ENCODE measurements around the gene PEF1. TPM values are rescaled to one million over a fixed set of nuclear protein-coding genes. Genes with fewer than 3 reads are reported as not detected.
A peak's percentile ranks its signal among the peaks of the same experiment; 100 is the strongest.

The PEF1 gene
- total RNA-seq, 3 donors from 2014 or later (not counting 1 experiment from before 2014, with no cell fraction given), result 48.9 to 62.8 (median 49.9) TPM

DNA sequence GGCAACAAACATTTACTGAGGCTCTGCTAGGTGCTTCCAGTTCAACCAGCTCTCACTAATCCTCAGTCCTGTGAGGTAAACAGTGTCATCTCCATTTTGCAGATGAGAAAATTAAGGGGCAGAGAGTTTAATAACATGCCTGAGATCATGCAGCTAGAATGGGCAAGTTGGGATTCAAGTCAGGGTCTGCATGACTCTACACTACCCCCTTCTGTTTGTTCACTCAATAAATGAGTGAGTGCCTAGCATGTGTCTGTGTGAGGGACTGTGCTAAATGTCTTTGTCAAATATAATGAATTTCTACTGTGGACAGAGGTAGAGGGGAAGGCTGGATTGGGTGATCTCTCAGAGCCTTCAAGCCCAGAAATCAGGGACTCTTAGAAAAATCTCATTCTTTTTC, 4.5 kb downstream of the PEF1 start:
- Mint-ChIP-seq H3K27me3 (ENCODE audit: low read depth in 2 of 2) (no peaks in the 10 kb centered on the region), H3K4me1 (peaks cover 46 to 53% of the 10 kb centered on the region in 2 donors), H3K27ac (no peak overlapping the region), H3K36me3 (no peaks in the 10 kb centered on the region), H3K9me3 (no peaks in the 10 kb centered on the region), H3K4me3 (no peak overlapping the region)
- no peak overlapping the region for H3K27ac ChIP-seq (ENCODE audit: low read length)
- H3K9me3 ChIP-seq (ENCODE audit: control insufficient read depth, insufficient read depth, low read length), result no peaks in the 10 kb centered on the region
- TF ChIP-seq, protein P1, sequence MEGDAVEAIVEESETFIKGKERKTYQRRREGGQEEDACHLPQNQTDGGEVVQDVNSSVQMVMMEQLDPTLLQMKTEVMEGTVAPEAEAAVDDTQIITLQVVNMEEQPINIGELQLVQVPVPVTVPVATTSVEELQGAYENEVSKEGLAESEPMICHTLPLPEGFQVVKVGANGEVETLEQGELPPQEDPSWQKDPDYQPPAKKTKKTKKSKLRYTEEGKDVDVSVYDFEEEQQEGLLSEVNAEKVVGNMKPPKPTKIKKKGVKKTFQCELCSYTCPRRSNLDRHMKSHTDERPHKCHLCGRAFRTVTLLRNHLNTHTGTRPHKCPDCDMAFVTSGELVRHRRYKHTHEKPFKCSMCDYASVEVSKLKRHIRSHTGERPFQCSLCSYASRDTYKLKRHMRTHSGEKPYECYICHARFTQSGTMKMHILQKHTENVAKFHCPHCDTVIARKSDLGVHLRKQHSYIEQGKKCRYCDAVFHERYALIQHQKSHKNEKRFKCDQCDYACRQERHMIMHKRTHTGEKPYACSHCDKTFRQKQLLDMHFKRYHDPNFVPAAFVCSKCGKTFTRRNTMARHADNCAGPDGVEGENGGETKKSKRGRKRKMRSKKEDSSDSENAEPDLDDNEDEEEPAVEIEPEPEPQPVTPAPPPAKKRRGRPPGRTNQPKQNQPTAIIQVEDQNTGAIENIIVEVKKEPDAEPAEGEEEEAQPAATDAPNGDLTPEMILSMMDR (IDR thresholded peaks at IDR 0.05), result no peak
- H3K27me3 ChIP-seq (ENCODE audit: control insufficient read depth, insufficient read depth, low read length), result no peaks in the 10 kb centered on the region
- intact Hi-C loops (cut with micrococcal nuclease), result no loop called here
- H3K4me1 ChIP-seq (ENCODE audit: control insufficient read depth, insufficient read depth, low read length), result peaks cover 17% of the 10 kb centered on the region
- H3K4me3 ChIP-seq (ENCODE audit: low read length), result no peak overlapping the region
- ATAC-seq, result no peak
- DNase-seq, result no peak
- peaks cover 4% of the 10 kb centered on the region for H3K36me3 ChIP-seq (ENCODE audit: control insufficient read depth, insufficient read depth, low read length)

DNA sequence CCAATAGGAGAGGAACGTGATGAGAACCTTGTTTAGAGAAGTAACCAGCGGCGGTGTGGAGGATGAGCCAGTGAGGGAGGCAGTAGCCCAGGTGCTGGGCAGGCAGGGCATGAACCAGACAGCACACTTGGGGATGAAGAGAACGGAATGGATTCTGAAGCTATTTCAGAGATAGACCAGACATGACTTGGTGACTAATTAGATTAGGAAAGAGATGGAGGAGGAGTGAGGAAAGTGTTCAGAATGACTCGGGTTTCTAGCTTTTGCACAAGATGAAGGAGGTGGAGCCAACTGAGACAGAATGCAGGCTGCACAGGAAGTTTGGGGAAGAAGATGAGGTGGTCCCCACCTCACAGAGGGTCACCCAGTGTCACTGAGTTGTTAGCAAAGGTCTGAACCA, 5.1 kb downstream of the PEF1 start:
- H3K36me3 ChIP-seq (ENCODE audit: control insufficient read depth, insufficient read depth, low read length), result peaks cover 10% of the 10 kb centered on the region
- H3K4me1 Mint-ChIP-seq, result peaks cover 40 to 47% of the 10 kb centered on the region in 2 donors
- TF ChIP-seq, protein P1 (IDR thresholded peaks at IDR 0.05), result no peak
- H3K4me3 Mint-ChIP-seq, result no peak overlapping the region
- no peak overlapping the region for H3K27ac ChIP-seq (ENCODE audit: low read length)
- H3K4me1 ChIP-seq (ENCODE audit: control insufficient read depth, insufficient read depth, low read length), result peaks cover 15% of the 10 kb centered on the region
- WGBS (ENCODE audit: insufficient coverage), result 76% methylated on average over 4 of the region's 5 CpGs
- no peaks in the 10 kb centered on the region for H3K27me3 Mint-ChIP-seq (ENCODE audit: low read depth in 2 of 2)
- DNase-seq (no peak), ATAC-seq (no peak)
- H3K4me3 ChIP-seq (ENCODE audit: low read length), result no peak overlapping the region
- no peaks in the 10 kb centered on the region for H3K36me3 Mint-ChIP-seq
- H3K27ac Mint-ChIP-seq, result no peak overlapping the region
- no peaks in the 10 kb centered on the region for H3K9me3 ChIP-seq (ENCODE audit: control insufficient read depth, insufficient read depth, low read length)
- H3K27me3 ChIP-seq (ENCODE audit: control insufficient read depth, insufficient read depth, low read length), result no peaks in the 10 kb centered on the region
- intact Hi-C loops (cut with micrococcal nuclease), result no loop called here
- no peaks in the 10 kb centered on the region for H3K9me3 Mint-ChIP-seq

DNA sequence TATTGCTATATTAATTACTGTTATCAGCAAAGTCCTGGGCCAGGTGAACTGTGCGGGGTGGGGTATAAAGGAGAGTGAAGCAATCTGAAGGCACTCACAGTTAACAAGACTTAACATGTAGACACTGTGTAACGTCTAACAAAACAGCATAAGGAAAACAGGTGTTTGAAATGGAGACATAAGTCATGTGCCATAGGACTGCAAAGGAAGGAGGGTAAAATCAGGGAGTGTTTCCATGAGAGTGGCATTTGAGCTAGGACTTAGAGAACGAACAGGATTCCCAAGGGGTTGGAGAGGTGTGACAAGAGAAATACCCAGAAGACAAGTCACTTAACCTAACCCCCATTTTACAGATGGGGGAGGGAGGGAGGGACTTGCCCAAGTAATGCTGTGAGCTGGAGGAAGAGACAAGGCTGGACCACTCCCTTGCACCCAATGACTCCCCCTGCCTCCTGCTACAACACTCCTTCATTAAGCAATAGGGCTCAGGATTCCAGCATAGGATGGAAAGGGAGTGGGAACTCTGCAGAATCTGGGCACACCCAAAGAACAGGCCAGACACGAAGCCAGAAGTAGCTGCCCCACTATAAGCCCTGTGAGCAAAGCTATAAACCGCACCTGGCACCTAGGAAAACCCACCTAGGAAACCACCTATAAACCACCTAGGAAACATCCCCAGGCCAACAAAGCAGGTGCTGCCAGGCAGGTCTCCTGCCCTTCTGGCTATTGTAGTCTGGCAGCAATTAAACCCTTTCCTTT, 6.6 kb downstream of the PEF1 start:
- TF ChIP-seq, protein P1 (IDR thresholded peaks at IDR 0.05), result no peak
- ATAC-seq (no peak), DNase-seq (no peak)
- H3K4me3 Mint-ChIP-seq, result no peak overlapping the region
- intact Hi-C loops (cut with micrococcal nuclease), result no loop called here
- no peak overlapping the region for H3K27ac ChIP-seq (ENCODE audit: low read length)
- H3K36me3 ChIP-seq (ENCODE audit: control insufficient read depth, insufficient read depth, low read length), result peaks cover 13% of the 10 kb centered on the region
- H3K27me3 Mint-ChIP-seq (ENCODE audit: low read depth in 2 of 2), result no peaks in the 10 kb centered on the region
- H3K9me3 Mint-ChIP-seq, result no peaks in the 10 kb centered on the region
- H3K4me3 ChIP-seq (ENCODE audit: low read length), result no peak overlapping the region
- no peaks in the 10 kb centered on the region for H3K27me3 ChIP-seq (ENCODE audit: control insufficient read depth, insufficient read depth, low read length)
- peaks cover 26 to 33% of the 10 kb centered on the region in 2 donors for H3K4me1 Mint-ChIP-seq
- no peaks in the 10 kb centered on the region for H3K9me3 ChIP-seq (ENCODE audit: control insufficient read depth, insufficient read depth, low read length)
- WGBS (ENCODE audit: insufficient coverage), result 71% methylated on average over 5 of the region's 5 CpGs
- H3K27ac Mint-ChIP-seq, result peak overlapping the region in 1 of 2 donors; percentile 52
- H3K36me3 Mint-ChIP-seq, result no peaks in the 10 kb centered on the region
- peaks cover 4% of the 10 kb centered on the region for H3K4me1 ChIP-seq (ENCODE audit: control insufficient read depth, insufficient read depth, low read length)

DNA sequence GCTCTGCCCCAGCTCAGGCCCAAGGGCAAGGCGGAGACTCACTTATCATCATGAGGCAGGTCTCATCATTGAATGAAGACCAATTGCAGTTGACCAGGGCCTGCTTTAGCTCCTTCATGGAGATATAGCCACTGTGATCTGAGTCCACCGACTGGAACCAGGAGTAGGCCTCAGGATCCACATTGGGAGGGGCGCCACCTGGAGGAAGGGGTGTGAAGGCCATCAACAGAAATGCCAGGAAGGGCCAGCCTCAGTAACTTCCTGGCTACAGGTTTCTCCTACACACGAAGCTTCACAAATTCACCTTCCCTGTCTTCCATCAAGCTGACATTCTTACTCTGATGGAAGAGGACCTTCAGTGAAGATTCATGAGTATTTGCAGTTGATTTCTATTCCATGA, 11.6 kb downstream of the PEF1 start:
- Mint-ChIP-seq H3K9me3 (no peaks in the 10 kb centered on the region), H3K4me1 (peaks cover 25 to 26% of the 10 kb centered on the region in 2 donors), H3K27me3 (ENCODE audit: low read depth in 2 of 2) (no peaks in the 10 kb centered on the region), H3K4me3 (no peak overlapping the region), H3K36me3 (no peaks in the 10 kb centered on the region), H3K27ac (no peak overlapping the region)
- WGBS (ENCODE audit: insufficient coverage), result 72% methylated on average over 4 of the region's 4 CpGs
- Histone ChIP-seq H3K9me3 (ENCODE audit: control insufficient read depth, insufficient read depth, low read length) (no peaks in the 10 kb centered on the region), H3K27me3 (ENCODE audit: control insufficient read depth, insufficient read depth, low read length) (no peaks in the 10 kb centered on the region), H3K36me3 (ENCODE audit: control insufficient read depth, insufficient read depth, low read length) (peaks cover 54% of the 10 kb centered on the region), H3K27ac (ENCODE audit: low read length) (no peak overlapping the region), H3K4me3 (ENCODE audit: low read length) (no peak overlapping the region), H3K4me1 (ENCODE audit: control insufficient read depth, insufficient read depth, low read length) (no peaks in the 10 kb centered on the region)
- TF ChIP-seq, protein P1 (IDR thresholded peaks at IDR 0.05), result no peak
- intact Hi-C loops (cut with micrococcal nuclease), result no loop called here
- ATAC-seq (no peak), DNase-seq (peak in 1 of 2 donors; percentile 36)
